Esophagus squamous epithelium (tissue), 4 donors: ENCODE measurements around the gene REX1BD.

ENCODE experiments used
- POLR2A ChIP-seq, 4 donors: fragments of 450-650 bp; IDR thresholded peaks; one replicate each; pipeline ENCODE4 v1.6.1; 2017; ENCODE audit warnings: antibody characterized with exemption in 4 of 4, mild to moderate bottlenecking in 4 of 4, moderate library complexity in 3 of 4
- TF ChIP-seq, protein P1 (sequence below), 6 experiments: fragments of 450-650 bp in 4 of 6; fragments of 200-600 bp in 2 of 6; sonication (generic) in 2 of 6; IDR thresholded peaks; one replicate each; pipeline ENCODE4 v1.5.1; 2016 to 2019; ENCODE audit warnings: antibody characterized with exemption in 6 of 6, mild to moderate bottlenecking in 4 of 6, moderate library complexity in 4 of 6

DNA sequence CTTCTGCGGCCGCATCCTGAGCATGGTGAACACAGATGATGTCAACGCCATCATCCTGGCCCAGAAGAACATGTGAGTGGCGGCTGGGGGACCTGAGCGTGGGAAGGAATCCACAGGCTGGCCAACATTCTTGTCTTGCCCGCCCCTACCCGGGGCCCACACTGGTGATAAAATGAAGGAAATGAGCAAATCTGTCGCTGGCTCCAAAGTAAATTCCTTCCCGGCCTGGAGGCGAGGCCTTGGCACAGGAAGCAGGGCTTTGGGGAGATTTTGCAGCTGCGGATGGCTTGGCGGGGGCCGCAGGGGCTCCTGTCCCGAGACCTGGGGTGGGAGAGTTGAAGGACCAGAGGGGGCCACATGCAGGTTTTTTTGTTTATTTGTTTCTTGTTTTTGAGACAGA, 26.5 kb upstream of the REX1BD start:
- TF ChIP-seq, protein P1, sequence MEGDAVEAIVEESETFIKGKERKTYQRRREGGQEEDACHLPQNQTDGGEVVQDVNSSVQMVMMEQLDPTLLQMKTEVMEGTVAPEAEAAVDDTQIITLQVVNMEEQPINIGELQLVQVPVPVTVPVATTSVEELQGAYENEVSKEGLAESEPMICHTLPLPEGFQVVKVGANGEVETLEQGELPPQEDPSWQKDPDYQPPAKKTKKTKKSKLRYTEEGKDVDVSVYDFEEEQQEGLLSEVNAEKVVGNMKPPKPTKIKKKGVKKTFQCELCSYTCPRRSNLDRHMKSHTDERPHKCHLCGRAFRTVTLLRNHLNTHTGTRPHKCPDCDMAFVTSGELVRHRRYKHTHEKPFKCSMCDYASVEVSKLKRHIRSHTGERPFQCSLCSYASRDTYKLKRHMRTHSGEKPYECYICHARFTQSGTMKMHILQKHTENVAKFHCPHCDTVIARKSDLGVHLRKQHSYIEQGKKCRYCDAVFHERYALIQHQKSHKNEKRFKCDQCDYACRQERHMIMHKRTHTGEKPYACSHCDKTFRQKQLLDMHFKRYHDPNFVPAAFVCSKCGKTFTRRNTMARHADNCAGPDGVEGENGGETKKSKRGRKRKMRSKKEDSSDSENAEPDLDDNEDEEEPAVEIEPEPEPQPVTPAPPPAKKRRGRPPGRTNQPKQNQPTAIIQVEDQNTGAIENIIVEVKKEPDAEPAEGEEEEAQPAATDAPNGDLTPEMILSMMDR (IDR thresholded peaks at IDR 0.05) = no peak
- TF ChIP-seq POLR2A (IDR thresholded peaks at IDR 0.05) = no peak
